ENCODE data around the gene WBP2NL. TPM values are rescaled to one million over a fixed set of nuclear protein-coding genes. Genes with fewer than 3 reads are reported as not detected.
"Not testable (repeated sequence)": the region's sequence is repeated elsewhere in the genome, so short reads cannot be mapped to it uniquely, and the experiment has no call there.

The WBP2NL gene
- total RNA-seq, 1 donor from 2014 or later = not detected

DNA sequence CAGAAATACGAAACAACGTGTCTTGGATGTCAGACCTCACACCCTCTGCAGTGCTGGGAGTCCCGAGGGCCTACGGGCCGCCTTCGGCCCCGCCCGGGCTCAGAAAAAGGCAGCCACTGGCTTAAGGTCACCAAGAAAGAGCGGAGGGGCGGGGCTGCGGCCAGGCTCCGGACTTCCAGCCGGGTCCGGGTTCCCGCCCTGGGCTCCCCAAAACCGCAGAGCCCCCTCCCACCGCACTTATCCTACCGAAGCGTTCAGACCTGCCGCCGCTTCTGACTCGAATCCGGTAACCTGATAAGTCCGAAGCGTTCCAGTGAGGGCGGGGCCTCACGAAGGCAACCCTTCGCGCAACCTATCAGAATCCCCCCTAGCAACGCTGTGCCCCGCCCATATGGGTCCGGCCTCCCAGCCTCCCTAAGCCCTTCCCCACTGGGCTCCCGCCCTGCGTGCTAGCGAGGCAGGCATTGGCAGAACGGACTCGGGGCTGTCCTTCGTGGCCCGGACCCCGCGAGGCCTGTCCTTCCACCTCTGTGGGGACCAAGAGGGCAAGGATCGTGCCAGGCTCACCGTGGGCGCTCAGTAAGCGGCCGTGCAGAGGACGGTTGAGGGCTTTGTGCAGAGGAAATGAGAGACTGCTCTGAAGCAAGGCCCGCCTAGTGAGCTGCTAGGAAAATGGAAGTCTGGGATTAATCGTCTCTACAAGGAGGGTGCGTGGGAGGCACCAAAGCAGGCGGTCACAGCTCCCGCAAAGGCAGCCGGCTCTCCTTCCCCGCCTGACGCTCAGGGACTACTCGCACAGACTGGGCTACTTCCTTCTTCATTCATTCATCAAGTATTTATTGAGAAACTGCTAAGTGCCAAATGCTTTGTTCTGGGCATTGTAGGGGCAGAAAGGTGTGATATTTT is 72.2 kb downstream of the WBP2NL start, which contains the start of gene NAGA:
NAGA (minus strand) TSS at position 296 of the 906 bp plus-strand sequence. CDS start 515 bp downstream, outside the sequence.
- intact Hi-C loops (cut with DNase I) = loop anchor here (1.0 to 10.0 kb wide), 4 partner anchors 9 to 1114 kb away; partner anchors contain the start of genes CENPM, NDUFA6, SMDT1 and TTLL12
- TF ChIP-seq, protein P1, sequence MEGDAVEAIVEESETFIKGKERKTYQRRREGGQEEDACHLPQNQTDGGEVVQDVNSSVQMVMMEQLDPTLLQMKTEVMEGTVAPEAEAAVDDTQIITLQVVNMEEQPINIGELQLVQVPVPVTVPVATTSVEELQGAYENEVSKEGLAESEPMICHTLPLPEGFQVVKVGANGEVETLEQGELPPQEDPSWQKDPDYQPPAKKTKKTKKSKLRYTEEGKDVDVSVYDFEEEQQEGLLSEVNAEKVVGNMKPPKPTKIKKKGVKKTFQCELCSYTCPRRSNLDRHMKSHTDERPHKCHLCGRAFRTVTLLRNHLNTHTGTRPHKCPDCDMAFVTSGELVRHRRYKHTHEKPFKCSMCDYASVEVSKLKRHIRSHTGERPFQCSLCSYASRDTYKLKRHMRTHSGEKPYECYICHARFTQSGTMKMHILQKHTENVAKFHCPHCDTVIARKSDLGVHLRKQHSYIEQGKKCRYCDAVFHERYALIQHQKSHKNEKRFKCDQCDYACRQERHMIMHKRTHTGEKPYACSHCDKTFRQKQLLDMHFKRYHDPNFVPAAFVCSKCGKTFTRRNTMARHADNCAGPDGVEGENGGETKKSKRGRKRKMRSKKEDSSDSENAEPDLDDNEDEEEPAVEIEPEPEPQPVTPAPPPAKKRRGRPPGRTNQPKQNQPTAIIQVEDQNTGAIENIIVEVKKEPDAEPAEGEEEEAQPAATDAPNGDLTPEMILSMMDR (IDR thresholded peaks at IDR 0.05) = no peak
- H3K36me3 ChIP-seq = peaks cover 14 to 21% of the 10 kb centered on the region in 2 donors
- no peaks in the 10 kb centered on the region for H3K27me3 ChIP-seq
- peak within 1 kb of the TSS; percentile 81 to 84 for H3K27ac ChIP-seq
- DNase-seq (ENCODE audit: low spot score in 2 of 2) = peak; percentile 91 to 98
- peaks cover 0 to 28% of the 10 kb centered on the region in 2 donors for H3K4me1 ChIP-seq
- peak within 1 kb of the TSS; percentile 46 to 73 for H3K4me3 ChIP-seq
- H3K9me3 ChIP-seq = no peaks in the 10 kb centered on the region

GRCh38 chr22:42071508-42071907 is 72.9 kb downstream of the WBP2NL start:
- Histone ChIP-seq H3K4me3 (peak overlapping the region; percentile 46 to 73), H3K4me1 (peaks cover 0 to 28% of the 10 kb centered on the region in 2 donors), H3K36me3 (peaks cover 8 to 14% of the 10 kb centered on the region in 2 donors), H3K27ac (peak overlapping the region; percentile 81 to 84)
- not testable (repeated sequence) for DNase-seq (ENCODE audit: low spot score in 2 of 2); H3K27me3 ChIP-seq; H3K9me3 ChIP-seq
- intact Hi-C loops (cut with DNase I) = loop anchor here (5.0 to 10.0 kb wide), 2 partner anchors 124 to 1113 kb away; partner anchors contain the start of genes CENPM and TTLL12

DNA sequence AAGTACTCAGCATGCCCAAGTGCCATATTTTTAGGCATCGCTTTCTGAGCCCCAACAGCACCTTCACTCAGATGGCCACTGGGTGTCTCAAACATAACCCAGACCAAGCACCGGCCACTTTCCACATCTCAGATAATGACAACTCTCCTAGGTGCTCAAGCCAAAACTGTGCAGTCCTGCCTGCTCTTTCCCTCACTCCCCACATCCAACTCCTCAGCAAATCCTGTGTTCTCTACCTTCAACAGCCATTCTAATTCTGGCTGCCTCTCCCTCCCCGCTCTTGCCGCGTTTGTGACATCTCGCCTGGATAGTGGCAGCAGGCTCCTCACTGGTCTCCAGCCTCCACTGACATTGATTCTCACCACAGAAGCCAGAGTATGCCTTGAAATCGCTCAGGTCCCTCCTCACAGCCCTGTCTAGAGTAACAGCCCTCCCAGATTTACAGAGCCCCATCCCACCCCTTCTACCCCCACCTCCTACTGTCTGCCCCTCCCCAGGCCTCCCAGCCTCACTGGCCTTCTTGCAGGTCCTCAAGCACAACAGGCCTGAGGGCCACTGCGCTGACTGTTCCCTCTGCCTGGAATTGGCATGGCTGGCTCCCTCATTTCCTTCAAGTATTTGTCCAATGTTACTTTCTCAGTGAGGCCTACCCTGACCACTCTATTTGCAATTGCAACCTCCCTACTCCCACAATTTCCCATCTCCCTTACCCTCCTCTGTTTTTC is 74.2 kb downstream of the WBP2NL start:
- Histone ChIP-seq H3K4me1 (peaks cover 0 to 32% of the 10 kb centered on the region in 2 donors), H3K27ac (no peak overlapping the region), H3K4me3 (no peak overlapping the region), H3K27me3 (no peaks in the 10 kb centered on the region), H3K36me3 (peaks cover 6 to 13% of the 10 kb centered on the region in 2 donors), H3K9me3 (no peaks in the 10 kb centered on the region)
- TF ChIP-seq, protein P1 (IDR thresholded peaks at IDR 0.05) = no peak
- intact Hi-C loops (cut with DNase I) = loop anchor here (5.0 to 10.0 kb wide), 2 partner anchors 125 to 1112 kb away; partner anchors contain the start of genes CENPM and TTLL12
- no peak for DNase-seq (ENCODE audit: low spot score in 2 of 2)

- TF ChIP-seq, protein P1 (IDR thresholded peaks at IDR 0.05) = no peak
- DNase-seq (ENCODE audit: low spot score in 2 of 2) = no peak
- Histone ChIP-seq H3K9me3 (no peaks in the 10 kb centered on the region), H3K27me3 (no peaks in the 10 kb centered on the region), H3K4me3 (peak overlapping the region; percentile 70 to 81), H3K27ac (peak overlapping the region; percentile 87 to 90), H3K4me1 (peaks cover 0 to 40% of the 10 kb centered on the region in 2 donors), H3K36me3 (peaks cover 6 to 12% of the 10 kb centered on the region in 2 donors)
- intact Hi-C loops (cut with DNase I) = loop anchor here (5.0 to 10.0 kb wide), 2 partner anchors 126 to 1111 kb away; partner anchors contain the start of genes CENPM and TTLL12
Observed at GRCh38 chr22:42073621-42074041, 75.0 kb downstream of the WBP2NL start.

DNA sequence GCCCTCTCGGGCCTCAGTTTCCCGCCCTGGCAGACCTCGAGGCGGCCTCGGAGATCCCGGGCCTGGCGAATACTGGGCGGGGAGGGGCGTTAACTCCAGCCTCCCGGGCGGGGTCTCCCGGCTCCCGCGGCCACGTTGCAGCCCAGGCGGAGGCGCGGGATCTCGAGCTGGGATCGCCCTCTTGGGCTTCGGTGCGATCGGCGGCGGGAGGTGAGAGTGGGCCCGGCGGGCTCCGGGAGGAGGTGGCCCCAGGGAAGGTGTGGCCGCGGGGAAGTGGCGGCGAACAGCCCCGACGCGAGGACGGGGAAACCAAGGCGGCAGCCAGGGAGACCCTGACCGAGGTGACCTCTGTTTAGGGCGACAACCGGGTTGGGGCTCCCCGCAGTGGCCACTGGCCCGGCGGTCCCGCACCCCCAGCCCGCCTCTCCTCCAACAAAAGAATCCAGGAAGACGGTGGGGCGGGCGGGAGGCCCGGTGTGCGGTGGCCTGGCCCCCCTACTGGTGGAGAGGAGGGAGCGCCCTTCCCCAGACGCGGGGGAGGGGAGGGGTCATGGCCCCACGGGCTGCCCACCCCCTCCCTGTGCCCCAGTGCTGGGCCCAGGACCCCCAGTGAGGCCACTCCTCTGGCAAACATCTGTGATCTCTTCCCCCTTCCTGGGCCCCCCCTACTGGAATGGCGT is 75.7 kb downstream of the WBP2NL start, which contains the start of gene PHETA2:
PHETA2 (plus strand) TSS at position 117 of the 680 bp plus-strand sequence. CDS start 3,046 bp downstream, outside the sequence.
- Histone ChIP-seq H3K27me3 (no peaks in the 10 kb centered on the region), H3K4me1 (peaks cover 0 to 41% of the 10 kb centered on the region in 2 donors), H3K27ac (peak within 1 kb of the TSS; percentile 87 to 90), H3K4me3 (peak within 1 kb of the TSS; percentile 70 to 81), H3K36me3 (peaks cover 6 to 12% of the 10 kb centered on the region in 2 donors), H3K9me3 (no peaks in the 10 kb centered on the region)
- TF ChIP-seq, protein P1 (IDR thresholded peaks at IDR 0.05) = peak; percentile 36 to 49 (median 41)
- intact Hi-C loops (cut with DNase I) = loop anchor here (5.0 to 10.0 kb wide), 2 partner anchors 127 to 1111 kb away; partner anchors contain the start of genes CENPM and TTLL12
- peak in 1 of 2 donors; percentile 78 for DNase-seq (ENCODE audit: low spot score in 2 of 2)

All from ascending aorta (tissue), 2 donors.